Right kidney (tissue), 1 donor: ENCODE data around the gene PLIN4.

Experiments used
- DNase-seq: peaks from one replicate; pipeline ENCODE4 v3.0.0-alpha.2; 2016

PLIN4 gene

GRCh38 chr19:4525563-4526002, 7.3 kb upstream of the PLIN4 start:
- no peak for DNase-seq

- no peak for DNase-seq
Measured at GRCh38 chr19:4524808-4525562, 6.7 kb upstream of the PLIN4 start.

- DNase-seq, result no peak
Measured at GRCh38 chr19:4523306-4524110, 5.2 kb upstream of the PLIN4 start.

- no peak for DNase-seq
Measured at GRCh38 chr19:4522291-4523002, 4.2 kb upstream of the PLIN4 start.

GRCh38 chr19:4521888-4522242, 3.6 kb upstream of the PLIN4 start:
- no peak for DNase-seq

- DNase-seq, result no peak
Measured at GRCh38 chr19:4521170-4521887, 3.0 kb upstream of the PLIN4 start.

- no peak for DNase-seq
Measured at GRCh38 chr19:4519521-4520277, 1.4 kb upstream of the PLIN4 start.

GRCh38 chr19:4519172-4519496, 848 bp upstream of the PLIN4 start:
- no peak for DNase-seq

GRCh38 chr19:4517451-4518057, 732 bp downstream of the PLIN4 start:
- DNase-seq, result no peak

GRCh38 chr19:4516939-4517300, 1.4 kb downstream of the PLIN4 start:
- no peak for DNase-seq

- DNase-seq, result no peak
Measured at GRCh38 chr19:4516199-4516938, 1.9 kb downstream of the PLIN4 start.

GRCh38 chr19:4515732-4516131, 2.6 kb downstream of the PLIN4 start:
- DNase-seq, result no peak

- no peak for DNase-seq
Measured at GRCh38 chr19:4513248-4513647, 5.0 kb downstream of the PLIN4 start.

- no peak for DNase-seq
Measured at GRCh38 chr19:4512070-4512469, 6.2 kb downstream of the PLIN4 start.

GRCh38 chr19:4511300-4512054, 6.8 kb downstream of the PLIN4 start:
- DNase-seq, result no peak

GRCh38 chr19:4510435-4511255, 7.6 kb downstream of the PLIN4 start:
- no peak for DNase-seq

- no peak for DNase-seq
Measured at GRCh38 chr19:4508698-4509097, 9.6 kb downstream of the PLIN4 start.

- no peak for DNase-seq
Measured at GRCh38 chr19:4507804-4508203, 10.5 kb downstream of the PLIN4 start.

- DNase-seq, result no peak
Measured at GRCh38 chr19:4507150-4507452, 11.2 kb downstream of the PLIN4 start.
